ENCODE data around the gene MISP. TPM values are rescaled to one million over a fixed set of nuclear protein-coding genes. Genes with fewer than 3 reads are reported as not detected.

The MISP gene
- total and polyA plus RNA-seq, 9 of the 15 experiments (the other 6 are each of a cell fraction or from before 2014, with no cell fraction given), result 0.04 to 0.29 (median 0.05) TPM; not detected in 5

DNA sequence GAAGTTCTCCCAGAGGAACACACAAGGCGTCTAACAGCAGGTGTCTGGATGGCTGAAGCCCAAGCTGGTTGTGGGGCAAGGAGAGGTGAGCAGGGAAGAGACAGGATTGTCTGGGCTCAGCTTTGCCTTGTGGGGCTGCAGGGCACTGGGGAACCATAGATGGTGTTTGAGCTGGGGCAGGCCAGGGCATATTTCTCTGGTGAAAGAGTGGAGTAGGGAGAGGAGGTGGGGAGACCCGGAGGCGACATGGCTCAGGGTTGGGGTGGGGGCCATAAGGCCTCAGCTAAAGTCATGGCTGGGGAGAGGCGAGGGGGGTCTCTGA lies 47.6 kb upstream of the MISP start (continued):
- TF ChIP-seq ZBTB12 (CRISPR knock-in tag; IDR thresholded peaks at IDR 0.05) (no peak), FOXJ2 (tag; IDR thresholded peaks at IDR 0.05) (no peak), ETV1 (tag; conservative IDR thresholded peaks at IDR 0.05; ENCODE audit: low read depth) (peak; percentile 87; the same call in 1 of the 2 replicates), MITF (IDR thresholded peaks at IDR 0.05) (no peak), BCOR (IDR thresholded peaks at IDR 0.05) (peak; percentile 99), ZSCAN32 (CRISPR knock-in tag; IDR thresholded peaks at IDR 0.05) (no peak), KDM5B (IDR thresholded peaks at IDR 0.05; ENCODE audit: insufficient replicate concordance, low read depth, low read length) (no peak), KAT8 (IDR thresholded peaks at IDR 0.05; ENCODE audit: low read depth) (no peak), TARDBP (IDR thresholded peaks at IDR 0.05) (no peak), CHCHD3 (CRISPR knock-in tag; IDR thresholded peaks at IDR 0.05) (no peak), E2F4 (CRISPR knock-in tag; IDR thresholded peaks at IDR 0.05; ENCODE audit: low read depth) (no peak), EP400 (IDR thresholded peaks at IDR 0.05) (no peak), TFAM (CRISPR knock-in tag; conservative IDR thresholded peaks at IDR 0.05) (no peak), MBD1 (CRISPR knock-in tag; IDR thresholded peaks at IDR 0.05) (no peak), ZFP30 (CRISPR knock-in tag; IDR thresholded peaks at IDR 0.05; ENCODE audit: borderline replicate concordance) (no peak), RCOR1 (IDR thresholded peaks at IDR 0.05; ENCODE audit: borderline replicate concordance in 1 of 2, low read depth in 2 of 2, low read length in 2 of 2) (peak in 1 of 2 experiments; percentile 66; a peak in 2 of 4 replicates)
- TF ChIP-seq, protein P1, sequence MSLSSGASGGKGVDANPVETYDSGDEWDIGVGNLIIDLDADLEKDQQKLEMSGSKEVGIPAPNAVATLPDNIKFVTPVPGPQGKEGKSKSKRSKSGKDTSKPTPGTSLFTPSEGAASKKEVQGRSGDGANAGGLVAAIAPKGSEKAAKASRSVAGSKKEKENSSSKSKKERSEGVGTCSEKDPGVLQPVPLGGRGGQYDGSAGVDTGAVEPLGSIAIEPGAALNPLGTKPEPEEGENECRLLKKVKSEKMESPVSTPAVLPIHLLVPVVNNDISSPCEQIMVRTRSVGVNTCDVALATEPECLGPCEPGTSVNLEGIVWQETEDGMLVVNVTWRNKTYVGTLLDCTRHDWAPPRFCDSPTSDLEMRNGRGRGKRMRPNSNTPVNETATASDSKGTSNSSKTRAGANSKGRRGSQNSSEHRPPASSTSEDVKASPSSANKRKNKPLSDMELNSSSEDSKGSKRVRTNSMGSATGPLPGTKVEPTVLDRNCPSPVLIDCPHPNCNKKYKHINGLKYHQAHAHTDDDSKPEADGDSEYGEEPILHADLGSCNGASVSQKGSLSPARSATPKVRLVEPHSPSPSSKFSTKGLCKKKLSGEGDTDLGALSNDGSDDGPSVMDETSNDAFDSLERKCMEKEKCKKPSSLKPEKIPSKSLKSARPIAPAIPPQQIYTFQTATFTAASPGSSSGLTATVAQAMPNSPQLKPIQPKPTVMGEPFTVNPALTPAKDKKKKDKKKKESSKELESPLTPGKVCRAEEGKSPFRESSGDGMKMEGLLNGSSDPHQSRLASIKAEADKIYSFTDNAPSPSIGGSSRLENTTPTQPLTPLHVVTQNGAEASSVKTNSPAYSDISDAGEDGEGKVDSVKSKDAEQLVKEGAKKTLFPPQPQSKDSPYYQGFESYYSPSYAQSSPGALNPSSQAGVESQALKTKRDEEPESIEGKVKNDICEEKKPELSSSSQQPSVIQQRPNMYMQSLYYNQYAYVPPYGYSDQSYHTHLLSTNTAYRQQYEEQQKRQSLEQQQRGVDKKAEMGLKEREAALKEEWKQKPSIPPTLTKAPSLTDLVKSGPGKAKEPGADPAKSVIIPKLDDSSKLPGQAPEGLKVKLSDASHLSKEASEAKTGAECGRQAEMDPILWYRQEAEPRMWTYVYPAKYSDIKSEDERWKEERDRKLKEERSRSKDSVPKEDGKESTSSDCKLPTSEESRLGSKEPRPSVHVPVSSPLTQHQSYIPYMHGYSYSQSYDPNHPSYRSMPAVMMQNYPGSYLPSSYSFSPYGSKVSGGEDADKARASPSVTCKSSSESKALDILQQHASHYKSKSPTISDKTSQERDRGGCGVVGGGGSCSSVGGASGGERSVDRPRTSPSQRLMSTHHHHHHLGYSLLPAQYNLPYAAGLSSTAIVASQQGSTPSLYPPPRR (CRISPR knock-in tag; IDR thresholded peaks at IDR 0.05; ENCODE audit: borderline replicate concordance), result no peak
